DND-41 (cell line): Measurements from ENCODE around the gene PACRG.

ENCODE experiments used
- ATAC-seq: fragments of 200-7000 bp; cut with Tn5 transposase; 3 replicates; pipeline ENCODE4 v1.9.1; 2021; ENCODE audit warnings: low read depth; ENCODE audit not compliant: insufficient read depth
- DNase-seq: peaks from one replicate; pipeline ENCODE4 v3.0.0-alpha.2; 2020
- H2AFZ ChIP-seq: 2 replicates; pipeline ENCODE4 v1.6.0; 2012; ENCODE audit warnings: low read depth, low read length
- H3K27ac ChIP-seq: 2 replicates; pipeline ENCODE4 v1.5.1; 2012; ENCODE audit warnings: low read length, inconsistent platforms
- H3K27me3 ChIP-seq: fragments of 200-600 bp; sonication (generic); 2 replicates; pipeline ENCODE4 v1.6.0; 2012; ENCODE audit warnings: low read length, mild to moderate bottlenecking, inconsistent platforms; ENCODE audit not compliant: insufficient read depth, poor library complexity
- H3K36me3 ChIP-seq: 2 replicates; pipeline ENCODE4 v1.5.1; 2012; ENCODE audit warnings: low read length, inconsistent platforms; ENCODE audit not compliant: insufficient read depth
- H3K4me1 ChIP-seq: 2 replicates; pipeline ENCODE4 v1.5.1; 2012; ENCODE audit warnings: mild to moderate bottlenecking, low read length; ENCODE audit not compliant: insufficient read depth
- H3K4me2 ChIP-seq: 2 replicates; pipeline ENCODE4 v1.6.0; 2012; ENCODE audit warnings: mild to moderate bottlenecking, moderate library complexity, low read length, inconsistent platforms; ENCODE audit not compliant: insufficient read depth
- H3K4me3 ChIP-seq, 2 experiments: fragments of 200-600 bp in 1 of 2; shearing (Covaris generic) in 1 of 2; 2 replicates each; pipeline ENCODE4 v1.5.1; 2012 to 2016; ENCODE audit warnings: inconsistent platforms in 2 of 2, low read length in 2 of 2, mild to moderate bottlenecking in 2 of 2, low read depth in 1 of 2, moderate library complexity in 1 of 2
- H3K79me2 ChIP-seq: 2 replicates; pipeline ENCODE4 v1.6.0; 2012; ENCODE audit warnings: low read length, inconsistent platforms; ENCODE audit not compliant: insufficient read depth
- H3K9ac ChIP-seq: 2 replicates; pipeline ENCODE4 v1.6.0; 2012; ENCODE audit warnings: low read depth, mild to moderate bottlenecking, inconsistent platforms, low read length, moderate library complexity
- H3K9me3 ChIP-seq: 2 replicates; pipeline ENCODE4 v1.5.1; 2012; ENCODE audit warnings: low read length, moderate library complexity, mild to moderate bottlenecking, inconsistent platforms; ENCODE audit not compliant: insufficient read depth, severe bottlenecking
- H4K20me1 ChIP-seq: 2 replicates; pipeline ENCODE4 v1.6.0; 2012; ENCODE audit warnings: low read length; ENCODE audit not compliant: insufficient read depth
- EZH2 ChIP-seq: IDR thresholded peaks from 3 replicates; pipeline ENCODE4 v1.6.1; 2012; ENCODE audit warnings: borderline replicate concordance, low read depth, mild to moderate bottlenecking, moderate library complexity, low read length, inconsistent platforms; ENCODE audit not compliant: severe bottlenecking
- TF ChIP-seq, protein P1 (sequence below): IDR thresholded peaks from 2 replicates; pipeline ENCODE4 v1.5.1; 2012; ENCODE audit warnings: borderline replicate concordance, low read length, moderate library complexity, mild to moderate bottlenecking; ENCODE audit not compliant: poor library complexity, severe bottlenecking; ENCODE audit errors: extremely low read depth

The PACRG gene

GRCh38 chr6:162705736-162706135, 22.0 kb upstream of the PACRG start:
- no peaks in the 10 kb centered on the region for H3K4me1 ChIP-seq
- no peaks in the 10 kb centered on the region for H3K79me2 ChIP-seq
- no peak for DNase-seq
- no peaks in the 10 kb centered on the region for H3K9me3 ChIP-seq
- no peaks in the 10 kb centered on the region for H3K36me3 ChIP-seq
- H3K27me3 ChIP-seq, result no peaks in the 10 kb centered on the region
- H4K20me1 ChIP-seq, result no peaks in the 10 kb centered on the region
- no peak overlapping the region for H3K9ac ChIP-seq
- no peak for TF ChIP-seq EZH2
- TF ChIP-seq, protein P1, sequence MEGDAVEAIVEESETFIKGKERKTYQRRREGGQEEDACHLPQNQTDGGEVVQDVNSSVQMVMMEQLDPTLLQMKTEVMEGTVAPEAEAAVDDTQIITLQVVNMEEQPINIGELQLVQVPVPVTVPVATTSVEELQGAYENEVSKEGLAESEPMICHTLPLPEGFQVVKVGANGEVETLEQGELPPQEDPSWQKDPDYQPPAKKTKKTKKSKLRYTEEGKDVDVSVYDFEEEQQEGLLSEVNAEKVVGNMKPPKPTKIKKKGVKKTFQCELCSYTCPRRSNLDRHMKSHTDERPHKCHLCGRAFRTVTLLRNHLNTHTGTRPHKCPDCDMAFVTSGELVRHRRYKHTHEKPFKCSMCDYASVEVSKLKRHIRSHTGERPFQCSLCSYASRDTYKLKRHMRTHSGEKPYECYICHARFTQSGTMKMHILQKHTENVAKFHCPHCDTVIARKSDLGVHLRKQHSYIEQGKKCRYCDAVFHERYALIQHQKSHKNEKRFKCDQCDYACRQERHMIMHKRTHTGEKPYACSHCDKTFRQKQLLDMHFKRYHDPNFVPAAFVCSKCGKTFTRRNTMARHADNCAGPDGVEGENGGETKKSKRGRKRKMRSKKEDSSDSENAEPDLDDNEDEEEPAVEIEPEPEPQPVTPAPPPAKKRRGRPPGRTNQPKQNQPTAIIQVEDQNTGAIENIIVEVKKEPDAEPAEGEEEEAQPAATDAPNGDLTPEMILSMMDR, result no peak
- no peak overlapping the region for H2AFZ ChIP-seq
- no peak overlapping the region for H3K4me3 ChIP-seq
- H3K27ac ChIP-seq, result no peak overlapping the region
- H3K4me2 ChIP-seq, result no peak overlapping the region
- no peak for ATAC-seq

DNA sequence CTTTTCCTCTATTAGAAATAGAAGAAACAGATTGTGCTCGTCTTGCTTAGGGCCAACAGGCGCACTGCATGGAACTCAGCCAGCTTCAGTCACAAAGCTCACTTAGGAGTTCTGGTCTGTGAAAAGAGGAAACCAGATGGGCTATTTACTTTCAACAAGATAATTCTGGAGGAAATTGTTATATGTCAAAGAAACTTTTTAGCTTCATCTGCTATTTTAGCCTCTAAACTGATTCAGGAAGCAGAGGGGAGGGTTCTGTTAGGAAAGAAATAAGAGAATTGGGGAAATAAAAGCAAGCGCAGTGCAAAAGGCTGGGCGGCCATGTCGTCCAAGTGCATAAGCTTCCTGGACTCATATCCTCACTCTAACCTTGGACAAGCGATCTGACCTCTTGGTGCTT, 21.5 kb upstream of the PACRG start:
- H3K4me2 ChIP-seq, result no peak overlapping the region
- H3K36me3 ChIP-seq, result no peaks in the 10 kb centered on the region
- H3K9ac ChIP-seq, result no peak overlapping the region
- no peaks in the 10 kb centered on the region for H3K27me3 ChIP-seq
- DNase-seq, result no peak
- no peak for ATAC-seq
- no peak overlapping the region for H2AFZ ChIP-seq
- no peaks in the 10 kb centered on the region for H3K9me3 ChIP-seq
- TF ChIP-seq, protein P1, result no peak
- TF ChIP-seq EZH2, result no peak
- H3K27ac ChIP-seq, result no peak overlapping the region
- H3K4me3 ChIP-seq, result no peak overlapping the region
- H4K20me1 ChIP-seq, result no peaks in the 10 kb centered on the region
- no peaks in the 10 kb centered on the region for H3K4me1 ChIP-seq
- no peaks in the 10 kb centered on the region for H3K79me2 ChIP-seq

DNA sequence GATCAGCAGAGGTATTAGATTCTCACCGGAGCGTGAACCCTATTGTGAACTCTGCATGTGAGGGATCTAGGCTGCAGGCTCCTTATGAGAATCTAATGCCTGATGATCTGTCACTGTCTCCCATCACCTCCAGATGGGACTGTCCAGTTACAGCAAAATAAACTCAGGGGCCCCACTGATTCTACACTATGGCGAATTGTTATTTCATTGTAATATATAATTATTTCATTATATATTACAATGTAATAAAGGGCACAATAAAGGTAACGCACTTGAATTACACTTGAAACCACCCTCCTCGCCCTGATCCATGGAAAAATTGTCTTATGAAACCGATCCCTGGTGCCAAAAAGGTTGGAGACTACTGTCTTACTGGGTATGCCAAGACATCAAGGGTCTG, 18.8 kb upstream of the PACRG start:
- no peak overlapping the region for H2AFZ ChIP-seq
- TF ChIP-seq, protein P1, result no peak
- TF ChIP-seq EZH2, result no peak
- no peaks in the 10 kb centered on the region for H3K79me2 ChIP-seq
- H4K20me1 ChIP-seq, result no peaks in the 10 kb centered on the region
- no peak overlapping the region for H3K4me2 ChIP-seq
- H3K9ac ChIP-seq, result no peak overlapping the region
- no peaks in the 10 kb centered on the region for H3K4me1 ChIP-seq
- no peak overlapping the region for H3K4me3 ChIP-seq
- DNase-seq (no peak), ATAC-seq (no peak)
- H3K9me3 ChIP-seq, result no peaks in the 10 kb centered on the region
- no peak overlapping the region for H3K27ac ChIP-seq
- H3K27me3 ChIP-seq, result no peaks in the 10 kb centered on the region
- H3K36me3 ChIP-seq, result no peaks in the 10 kb centered on the region

DNA sequence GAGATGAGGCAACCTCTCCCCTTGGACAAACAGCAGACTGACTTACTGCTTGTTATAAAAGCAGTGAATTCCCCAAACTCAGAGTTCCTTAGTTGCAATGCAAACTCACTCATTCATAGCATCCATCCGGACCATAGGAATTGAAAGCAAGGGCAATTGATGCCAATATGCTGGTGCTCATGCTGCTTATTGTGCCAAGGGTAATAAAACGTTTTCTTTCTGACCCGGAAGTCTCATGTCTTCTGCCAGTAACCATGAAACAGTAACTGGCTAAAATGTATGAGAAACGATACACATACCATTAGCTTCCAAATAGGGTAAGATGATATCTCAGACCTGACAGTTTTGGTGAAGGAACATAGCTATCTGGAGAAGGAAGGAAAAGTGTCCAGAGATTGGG, 18.3 kb upstream of the PACRG start:
- TF ChIP-seq, protein P1, result no peak
- no peak for TF ChIP-seq EZH2
- no peak for ATAC-seq
- H3K4me2 ChIP-seq, result no peak overlapping the region

More for the DNA sequence above, 18.3 kb upstream of the PACRG start:
- Histone ChIP-seq H3K36me3 (no peaks in the 10 kb centered on the region), H3K9me3 (no peaks in the 10 kb centered on the region), H2AFZ (no peak overlapping the region), H4K20me1 (no peaks in the 10 kb centered on the region), H3K4me1 (no peaks in the 10 kb centered on the region), H3K9ac (no peak overlapping the region), H3K4me3 (no peak overlapping the region), H3K27me3 (no peaks in the 10 kb centered on the region), H3K27ac (no peak overlapping the region), H3K79me2 (no peaks in the 10 kb centered on the region)
- DNase-seq, result no peak
